Right lobe of liver (tissue), 6 donors: ENCODE measurements around the gene TLDC2. TPM values are rescaled to one million over a fixed set of nuclear protein-coding genes. Genes with fewer than 3 reads are reported as not detected.
A peak's percentile ranks its signal among the peaks of the same experiment; 100 is the strongest.
"Not testable (repeated sequence)": the region's sequence is repeated elsewhere in the genome, so short reads cannot be mapped to it uniquely, and the experiment has no call there.

Experiments
- ATAC-seq, 4 donors: fragments of 200-7000 bp; cut with Tn5 transposase; one replicate each; pipeline ENCODE4 v1.9.1; 2020; ENCODE audit warnings: mild to moderate bottlenecking in 4 of 4, moderate library complexity in 4 of 4
- DNase-seq, 3 donors: peaks; one replicate each; pipeline ENCODE4 v3.0.0-alpha.2; 2020
- H3K27ac ChIP-seq, 3 donors: fragments of 200-600 bp; one replicate each; pipeline ENCODE4 v1.8.0; 2022
- H3K27me3 ChIP-seq, 2 donors: fragments of 200-600 bp; one replicate each; pipeline ENCODE4 v1.8.0; 2022
- H3K36me3 ChIP-seq, 4 donors: fragments of 200-600 bp; sonication (generic) in 1 of 4; one replicate each; pipeline versions ENCODE4 v1.5.1 to v1.8.0; 2017 to 2022; ENCODE audit warnings: control low read depth in 1 of 4
- H3K4me1 ChIP-seq, 4 donors: fragments of 200-600 bp; sonication (generic) in 1 of 4; one replicate each; pipeline versions ENCODE4 v1.5.1 to v1.8.0; 2017 to 2022; ENCODE audit warnings: control low read depth in 1 of 4
- H3K4me3 ChIP-seq, 3 donors: fragments of 200-600 bp; one replicate each; pipeline ENCODE4 v1.8.0; 2022
- H3K9me3 ChIP-seq, 4 donors: fragments of 200-600 bp; sonication (generic) in 1 of 4; one replicate each; pipeline versions ENCODE4 v1.5.1 to v1.8.0; 2017 to 2022; ENCODE audit warnings: control low read depth in 1 of 4
- POLR2A ChIP-seq: fragments of 450-650 bp; IDR thresholded peaks from one replicate; pipeline ENCODE4 v1.6.1; 2017; ENCODE audit warnings: antibody characterized with exemption, mild to moderate bottlenecking
- WGBS: methylation state at CpG from one replicate; pipeline ENCODE4 v1.1.6; 2018; ENCODE audit warnings: low coverage, low lambda C conversion rate; ENCODE audit not compliant: insufficient coverage; ENCODE audit errors: missing lambda C conversion rate; 5-methylcytosine and 5-hydroxymethylcytosine counted together
- intact Hi-C, 2 donors: fragments of 100-400 bp; cut with DNase I; formaldehyde crosslinking; loops; one replicate each; pipeline versions ENCODE4 v1.11.2 to v1.14.1; 2022
- total RNA-seq, 6 experiments: library from RNA; depleted of rRNA in 2 of 6; stranded (reverse); fragments of >200 nt in 2 of 6; fragmentation: NEBNext Ultra II Directional in 3 of 6; extraction: Animal tissue kit (Norgen Biotek cat#: 25700) in 3 of 6; gene quantifications; one replicate each; pipeline versions ENCODE4 v1.1.0 to v1.2.4, GENCODE V29; 2016 to 2023
- TF ChIP-seq, protein P1 (sequence below), 4 donors: fragments of 200-600 bp in 3 of 4; fragments of 450-650 bp in 1 of 4; IDR thresholded peaks; one replicate each; pipeline versions ENCODE4 v1.5.1 to v1.8.0; 2016 to 2022; ENCODE audit warnings: antibody characterized with exemption in 4 of 4, mild to moderate bottlenecking in 2 of 4
- donor health status: DM: no; HTN: yes; CAD: no.
- donor health status: DM: no; HTN: no; CAD: no.
- donor health status: DM: no; HTN: no; CAD: no.
- donor health status: DM: no; HTN: yes; CAD: no.
- donor health status: DM: no; HTN: yes; CAD: no.

Gene TLDC2
- total RNA-seq, 6 experiments from 2014 or later, result 0.43 TPM; not detected in 5

DNA sequence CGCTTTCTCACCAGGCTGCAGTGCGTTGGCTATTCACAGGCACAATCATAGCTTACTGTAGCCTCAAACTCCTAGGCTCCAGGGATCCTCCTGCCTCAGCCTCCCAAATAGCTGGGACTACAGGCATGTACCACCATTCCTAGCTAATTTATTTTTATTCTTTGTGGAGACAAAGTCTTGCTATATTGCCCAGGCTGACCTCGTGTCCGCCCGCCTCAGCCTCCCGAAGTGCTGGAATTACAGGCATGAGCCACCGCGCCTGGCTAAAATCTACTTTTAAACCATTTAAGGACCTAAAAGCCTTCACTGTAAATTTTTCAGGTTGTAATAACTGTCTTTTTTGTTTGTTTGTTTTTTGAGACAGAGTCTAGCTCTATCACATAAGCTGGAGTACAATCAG, 60.4 kb downstream of the TLDC2 start:
- no peak for TF ChIP-seq POLR2A
- TF ChIP-seq, protein P1, sequence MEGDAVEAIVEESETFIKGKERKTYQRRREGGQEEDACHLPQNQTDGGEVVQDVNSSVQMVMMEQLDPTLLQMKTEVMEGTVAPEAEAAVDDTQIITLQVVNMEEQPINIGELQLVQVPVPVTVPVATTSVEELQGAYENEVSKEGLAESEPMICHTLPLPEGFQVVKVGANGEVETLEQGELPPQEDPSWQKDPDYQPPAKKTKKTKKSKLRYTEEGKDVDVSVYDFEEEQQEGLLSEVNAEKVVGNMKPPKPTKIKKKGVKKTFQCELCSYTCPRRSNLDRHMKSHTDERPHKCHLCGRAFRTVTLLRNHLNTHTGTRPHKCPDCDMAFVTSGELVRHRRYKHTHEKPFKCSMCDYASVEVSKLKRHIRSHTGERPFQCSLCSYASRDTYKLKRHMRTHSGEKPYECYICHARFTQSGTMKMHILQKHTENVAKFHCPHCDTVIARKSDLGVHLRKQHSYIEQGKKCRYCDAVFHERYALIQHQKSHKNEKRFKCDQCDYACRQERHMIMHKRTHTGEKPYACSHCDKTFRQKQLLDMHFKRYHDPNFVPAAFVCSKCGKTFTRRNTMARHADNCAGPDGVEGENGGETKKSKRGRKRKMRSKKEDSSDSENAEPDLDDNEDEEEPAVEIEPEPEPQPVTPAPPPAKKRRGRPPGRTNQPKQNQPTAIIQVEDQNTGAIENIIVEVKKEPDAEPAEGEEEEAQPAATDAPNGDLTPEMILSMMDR (IDR thresholded peaks at IDR 0.05), result no peak
- no peak overlapping the region for H3K4me3 ChIP-seq
- ATAC-seq (no peak), DNase-seq (peak in 1 of 3 donors; percentile 14)
- peaks cover 0 to 42% (median 13%) of the 10 kb centered on the region in 4 donors for H3K4me1 ChIP-seq
- intact Hi-C loops, result no loop called here
- H3K27me3 ChIP-seq, result no peaks in the 10 kb centered on the region
- H3K27ac ChIP-seq, result peak overlapping the region in 2 of 3 donors; percentile 10 to 29
- H3K36me3 ChIP-seq, result peaks cover 0 to 12% (median 4%) of the 10 kb centered on the region in 4 donors
- WGBS, result 87% methylated on average over 6 of the region's 8 CpGs
- no peaks in the 10 kb centered on the region for H3K9me3 ChIP-seq

DNA sequence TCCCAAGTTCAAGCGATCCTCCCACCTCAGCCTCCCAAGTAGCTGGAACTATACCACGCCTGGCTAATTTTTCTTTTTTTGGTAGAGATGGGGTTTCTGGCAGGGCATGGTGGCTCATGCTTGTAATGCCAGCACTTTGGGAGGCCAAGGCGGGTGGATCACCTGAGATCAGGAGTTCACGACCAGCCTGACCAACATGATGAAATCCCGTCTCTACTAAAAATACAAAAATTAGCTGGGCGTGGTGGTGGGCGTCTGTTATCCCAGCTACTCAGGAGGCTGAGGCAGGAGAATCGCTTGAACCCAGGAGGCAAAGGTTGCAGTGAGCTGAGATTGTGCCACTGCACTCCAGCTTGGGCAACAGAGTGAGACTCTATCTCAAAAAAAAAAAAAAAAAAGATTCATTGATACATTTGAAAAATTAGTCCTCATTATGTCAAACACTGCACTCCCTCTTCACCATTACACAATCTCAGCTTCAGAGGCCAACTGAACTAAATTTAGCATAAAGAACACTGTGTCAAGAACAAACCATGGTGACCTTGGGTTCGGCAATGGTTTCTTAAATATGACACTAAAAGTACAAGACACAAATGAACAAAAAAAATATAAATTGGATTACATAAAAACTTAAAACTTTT, 60.9 kb downstream of the TLDC2 start:
- peak overlapping the region in 2 of 3 donors; percentile 10 to 29 for H3K27ac ChIP-seq
- H3K4me1 ChIP-seq, result peaks cover 0 to 44% (median 12%) of the 10 kb centered on the region in 4 donors
- DNase-seq (peak in 1 of 3 donors; percentile 33), ATAC-seq (peak in 3 of 4 donors; percentile 53 to 59 (median 59))
- intact Hi-C loops, H3K36me3 ChIP-seq, H3K4me3 ChIP-seq, H3K9me3 ChIP-seq, H3K27me3 ChIP-seq: not testable (repeated sequence)
- 49% methylated on average over 6 of the region's 9 CpGs for WGBS

DNA sequence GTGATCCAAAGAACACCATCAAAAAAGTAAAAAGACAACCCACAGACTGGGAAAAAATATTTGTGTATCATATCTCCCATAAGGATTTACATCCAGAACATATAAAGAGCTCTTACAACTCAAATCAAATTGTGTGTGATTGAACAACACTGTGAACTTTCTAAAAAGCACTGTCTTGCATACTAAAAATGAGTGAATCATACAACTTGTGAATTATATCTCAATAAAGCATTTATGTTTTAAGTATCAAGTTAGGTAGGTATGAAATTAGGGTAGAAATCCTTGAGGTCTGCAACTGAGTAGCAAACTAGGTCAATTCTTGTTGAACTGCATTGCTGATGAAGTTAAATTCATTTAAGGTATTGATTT, 61.4 kb downstream of the TLDC2 start:
- H3K4me3 ChIP-seq, result no peak overlapping the region
- DNase-seq, result no peak
- intact Hi-C loops, result no loop called here
- no peak for ATAC-seq
- H3K4me1 ChIP-seq, result peaks cover 0 to 42% (median 14%) of the 10 kb centered on the region in 4 donors
- no peaks in the 10 kb centered on the region for H3K27me3 ChIP-seq
- no peaks in the 10 kb centered on the region for H3K9me3 ChIP-seq
- TF ChIP-seq, protein P1 (IDR thresholded peaks at IDR 0.05), result no peak
- TF ChIP-seq POLR2A, result no peak
- peak overlapping the region in 1 of 3 donors; percentile 10 for H3K27ac ChIP-seq
- H3K36me3 ChIP-seq, result peaks cover 0 to 7% (median 3%) of the 10 kb centered on the region in 4 donors

DNA sequence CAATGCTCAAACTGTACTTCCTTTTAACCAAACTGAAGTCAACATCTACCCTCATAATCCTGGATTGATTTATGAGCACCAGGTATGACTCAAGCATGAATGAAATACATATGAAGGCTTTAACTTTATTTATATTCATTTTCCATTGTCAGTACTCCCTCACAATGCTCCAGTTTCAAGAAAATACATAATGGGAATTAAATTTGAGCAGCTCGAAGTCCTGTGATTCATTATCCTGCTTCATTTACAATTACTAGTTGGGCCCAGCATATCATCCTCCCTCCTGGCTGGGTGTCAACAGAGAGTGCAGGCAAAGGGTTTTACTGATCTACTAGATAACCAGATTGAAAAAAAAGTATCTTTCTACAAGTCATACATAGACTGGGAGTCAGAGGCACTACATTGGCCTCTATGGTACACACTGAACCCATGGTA, 65.5 kb downstream of the TLDC2 start:
- Histone ChIP-seq H3K27me3 (no peaks in the 10 kb centered on the region), H3K9me3 (no peaks in the 10 kb centered on the region), H3K4me3 (no peak overlapping the region), H3K27ac (peak overlapping the region in 1 of 3 donors; percentile 14), H3K36me3 (peaks cover 0 to 23% (median 4%) of the 10 kb centered on the region in 4 donors), H3K4me1 (peaks cover 0 to 41% (median 11%) of the 10 kb centered on the region in 4 donors)
- DNase-seq, result peak in 1 of 3 donors; percentile 39
- WGBS, result 64% methylated on average over 1 of the region's 1 CpG
- TF ChIP-seq POLR2A, result no peak
- TF ChIP-seq, protein P1 (IDR thresholded peaks at IDR 0.05), result no peak
- ATAC-seq, result peak in 1 of 4 donors; percentile 9
- intact Hi-C loops, result no loop called here

Other genes with a start within 250 kb of the TLDC2 start
- under 1 TPM; 0.18 to 0.50 (median 0.32) TPM for gene SLA2, start 229.9 kb upstream of the TLDC2 start, total RNA-seq
- gene NDRG3, start 130.0 kb upstream of the TLDC2 start, total RNA-seq, result 1 to 10 TPM; 5.2 to 8.0 (median 7.0) TPM
- gene DSN1, start 102.4 kb upstream of the TLDC2 start, total RNA-seq, result 1 to 10 TPM; 2.7 to 9.8 (median 4.7) TPM
- gene SAMHD1, start 75.6 kb downstream of the TLDC2 start, total RNA-seq, result 10 to 100 TPM; 22.6 to 40.5 (median 30.7) TPM
- gene RBL1, start 219.9 kb downstream of the TLDC2 start, total RNA-seq, result 1 to 10 TPM; 1.8 to 3.9 (median 2.2) TPM